ENCODE measurements around the gene GPC5. TPM values are rescaled to one million over a fixed set of nuclear protein-coding genes. Genes with fewer than 3 reads are reported as not detected.

GPC5 gene
- total RNA-seq, 1 donor from 2014 or later = 10.2 TPM

DNA sequence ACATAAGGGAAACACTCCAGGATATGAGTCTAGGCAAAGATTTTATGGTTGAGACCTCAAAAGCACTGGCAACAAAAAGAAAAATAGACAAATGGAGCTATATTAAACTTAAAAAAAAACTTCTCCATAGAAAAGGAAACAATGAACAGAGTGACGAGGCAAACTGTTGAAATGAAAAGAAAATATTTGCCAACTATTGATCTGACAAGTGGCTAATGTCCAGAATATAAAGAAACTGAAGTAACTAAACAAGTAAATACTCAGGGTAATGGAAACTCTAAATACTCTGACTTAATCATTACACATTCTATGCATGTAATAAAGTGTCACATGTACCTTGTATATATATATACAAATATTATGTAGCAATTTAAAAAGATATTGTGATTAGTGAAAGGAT, 562.5 kb downstream of the GPC5 start:
- no peak for DNase-seq
- TF ChIP-seq, protein P1, sequence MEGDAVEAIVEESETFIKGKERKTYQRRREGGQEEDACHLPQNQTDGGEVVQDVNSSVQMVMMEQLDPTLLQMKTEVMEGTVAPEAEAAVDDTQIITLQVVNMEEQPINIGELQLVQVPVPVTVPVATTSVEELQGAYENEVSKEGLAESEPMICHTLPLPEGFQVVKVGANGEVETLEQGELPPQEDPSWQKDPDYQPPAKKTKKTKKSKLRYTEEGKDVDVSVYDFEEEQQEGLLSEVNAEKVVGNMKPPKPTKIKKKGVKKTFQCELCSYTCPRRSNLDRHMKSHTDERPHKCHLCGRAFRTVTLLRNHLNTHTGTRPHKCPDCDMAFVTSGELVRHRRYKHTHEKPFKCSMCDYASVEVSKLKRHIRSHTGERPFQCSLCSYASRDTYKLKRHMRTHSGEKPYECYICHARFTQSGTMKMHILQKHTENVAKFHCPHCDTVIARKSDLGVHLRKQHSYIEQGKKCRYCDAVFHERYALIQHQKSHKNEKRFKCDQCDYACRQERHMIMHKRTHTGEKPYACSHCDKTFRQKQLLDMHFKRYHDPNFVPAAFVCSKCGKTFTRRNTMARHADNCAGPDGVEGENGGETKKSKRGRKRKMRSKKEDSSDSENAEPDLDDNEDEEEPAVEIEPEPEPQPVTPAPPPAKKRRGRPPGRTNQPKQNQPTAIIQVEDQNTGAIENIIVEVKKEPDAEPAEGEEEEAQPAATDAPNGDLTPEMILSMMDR (IDR thresholded peaks at IDR 0.05; ENCODE audit: partially characterized antibody, unreplicated experiment) = no peak
- Mint-ChIP-seq H3K27me3 (ENCODE audit: unreplicated experiment) (no peaks in the 10 kb centered on the region), H3K9me3 (ENCODE audit: unreplicated experiment) (peaks cover 1% of the 10 kb centered on the region), H3K4me3 (ENCODE audit: unreplicated experiment) (no peak overlapping the region), H3K36me3 (ENCODE audit: unreplicated experiment) (peaks cover 18% of the 10 kb centered on the region), H3K4me1 (ENCODE audit: low read depth, unreplicated experiment) (no peaks in the 10 kb centered on the region), H3K27ac (ENCODE audit: unreplicated experiment) (no peak overlapping the region)

DNA sequence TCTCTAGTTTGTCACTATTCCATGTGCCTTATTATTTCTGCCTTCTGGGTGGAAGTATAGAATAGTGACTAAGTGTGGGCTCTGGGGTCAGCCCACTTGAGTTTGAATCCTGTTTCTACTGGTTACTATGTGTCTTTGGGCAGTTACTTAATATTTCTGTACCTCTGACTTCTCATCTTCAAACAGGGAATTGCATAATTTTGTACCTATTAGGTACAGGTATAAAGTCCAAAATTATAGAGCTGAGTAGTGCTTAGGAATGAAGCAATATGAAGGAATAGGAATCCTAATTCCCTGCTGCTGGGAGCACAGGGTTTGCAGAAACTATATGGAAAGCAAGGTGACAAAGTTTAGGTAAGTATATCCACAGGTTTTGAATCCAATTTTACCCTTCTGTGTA, 564.5 kb downstream of the GPC5 start:
- DNase-seq = no peak
- Mint-ChIP-seq H3K27ac (ENCODE audit: unreplicated experiment) (no peak overlapping the region), H3K36me3 (ENCODE audit: unreplicated experiment) (peaks cover 18% of the 10 kb centered on the region), H3K9me3 (ENCODE audit: unreplicated experiment) (peaks cover 1% of the 10 kb centered on the region), H3K4me3 (ENCODE audit: unreplicated experiment) (no peak overlapping the region), H3K27me3 (ENCODE audit: unreplicated experiment) (no peaks in the 10 kb centered on the region), H3K4me1 (ENCODE audit: low read depth, unreplicated experiment) (no peaks in the 10 kb centered on the region)
- TF ChIP-seq, protein P1 (IDR thresholded peaks at IDR 0.05; ENCODE audit: partially characterized antibody, unreplicated experiment) = no peak

DNA sequence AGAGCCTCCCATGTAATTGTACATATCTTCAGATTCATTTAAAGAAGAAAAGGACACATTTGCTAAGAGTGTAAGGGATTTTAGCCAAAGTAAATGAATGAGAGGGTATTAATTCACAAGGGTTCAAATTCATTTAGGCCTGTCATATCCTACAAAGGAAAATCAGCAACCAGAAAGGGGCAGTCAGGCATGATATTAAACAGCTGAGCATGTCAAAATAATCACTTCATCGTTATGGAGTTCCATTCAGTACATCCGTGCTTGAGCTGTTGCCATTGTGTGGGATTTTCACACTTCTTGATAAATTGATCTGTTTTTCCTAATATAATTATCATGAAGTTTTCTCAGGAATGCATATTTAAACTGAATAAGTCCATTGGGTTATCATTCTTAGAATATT, 567.1 kb downstream of the GPC5 start:
- TF ChIP-seq, protein P1 (IDR thresholded peaks at IDR 0.05; ENCODE audit: partially characterized antibody, unreplicated experiment) = no peak
- peaks cover 1% of the 10 kb centered on the region for H3K9me3 Mint-ChIP-seq (ENCODE audit: unreplicated experiment)
- no peak overlapping the region for H3K4me3 Mint-ChIP-seq (ENCODE audit: unreplicated experiment)
- peaks cover 4% of the 10 kb centered on the region for H3K27me3 Mint-ChIP-seq (ENCODE audit: unreplicated experiment)
- H3K36me3 Mint-ChIP-seq (ENCODE audit: unreplicated experiment) = peaks cover 10% of the 10 kb centered on the region
- H3K4me1 Mint-ChIP-seq (ENCODE audit: low read depth, unreplicated experiment) = no peaks in the 10 kb centered on the region
- DNase-seq = no peak
- no peak overlapping the region for H3K27ac Mint-ChIP-seq (ENCODE audit: unreplicated experiment)

DNA sequence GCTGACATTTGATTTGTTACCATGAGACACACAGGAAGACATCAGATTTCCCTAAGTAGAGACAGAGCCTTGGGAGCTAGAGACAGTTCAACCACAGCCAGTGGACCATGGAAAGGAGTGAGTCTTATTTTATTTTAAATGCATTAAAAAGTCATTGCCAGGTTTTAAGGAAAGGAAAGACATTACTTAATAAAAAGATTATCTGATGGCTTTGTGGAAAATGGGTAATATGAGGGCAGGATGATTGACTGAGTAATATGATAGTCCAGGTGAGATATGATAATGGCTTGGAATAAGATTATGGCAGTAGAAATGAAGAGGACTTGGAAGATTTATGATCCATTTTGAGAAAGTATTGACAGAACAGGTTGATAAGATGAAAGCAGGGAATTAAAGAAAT, 580.1 kb downstream of the GPC5 start:
- Mint-ChIP-seq H3K27ac (ENCODE audit: unreplicated experiment) (no peak overlapping the region), H3K27me3 (ENCODE audit: unreplicated experiment) (no peaks in the 10 kb centered on the region), H3K9me3 (ENCODE audit: unreplicated experiment) (peaks cover 3% of the 10 kb centered on the region), H3K4me1 (ENCODE audit: low read depth, unreplicated experiment) (no peaks in the 10 kb centered on the region), H3K4me3 (ENCODE audit: unreplicated experiment) (no peak overlapping the region), H3K36me3 (ENCODE audit: unreplicated experiment) (peaks cover 6% of the 10 kb centered on the region)
- TF ChIP-seq, protein P1 (IDR thresholded peaks at IDR 0.05; ENCODE audit: partially characterized antibody, unreplicated experiment) = no peak
- DNase-seq = no peak

DNA sequence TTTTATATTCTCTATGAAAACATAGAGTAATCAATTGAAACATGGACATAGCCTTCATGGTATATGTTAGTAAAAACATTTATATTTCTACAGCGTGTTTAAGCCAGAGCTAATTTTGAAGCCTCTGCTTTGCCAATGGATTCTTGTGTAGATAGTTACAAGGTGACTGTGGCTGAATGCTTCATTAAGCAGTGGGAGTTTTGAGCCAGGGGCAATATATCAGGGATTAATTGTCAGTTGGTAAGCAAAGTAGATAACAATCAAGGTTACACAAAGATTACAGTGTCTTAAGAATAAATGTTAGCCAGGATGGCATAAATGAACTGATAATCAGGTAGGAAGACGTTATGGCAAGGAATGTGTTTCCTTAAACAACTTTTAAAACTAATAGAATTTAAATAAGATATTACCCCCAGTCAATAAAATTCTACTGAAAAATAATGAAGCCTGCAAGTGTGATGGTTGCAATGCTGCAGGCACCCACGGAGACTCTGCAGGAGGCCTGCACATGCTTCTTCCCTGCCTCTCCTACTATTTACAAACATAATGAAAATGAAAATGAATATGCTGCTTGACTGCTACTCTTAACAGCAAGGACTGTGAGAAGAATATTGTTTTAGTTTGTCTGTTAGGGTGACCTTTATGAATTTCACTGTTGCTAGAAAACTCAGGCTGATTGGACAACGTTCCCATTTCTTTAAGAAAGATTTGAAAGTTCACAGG, 588.5 kb downstream of the GPC5 start:
- H3K4me3 Mint-ChIP-seq (ENCODE audit: unreplicated experiment) = no peak overlapping the region
- H3K27ac Mint-ChIP-seq (ENCODE audit: unreplicated experiment) = no peak overlapping the region
- no peak for DNase-seq

More for the DNA sequence above, 588.5 kb downstream of the GPC5 start:
- TF ChIP-seq, protein P1 (IDR thresholded peaks at IDR 0.05; ENCODE audit: partially characterized antibody, unreplicated experiment) = no peak
- Mint-ChIP-seq H3K9me3 (ENCODE audit: unreplicated experiment) (no peaks in the 10 kb centered on the region), H3K27me3 (ENCODE audit: unreplicated experiment) (no peaks in the 10 kb centered on the region), H3K36me3 (ENCODE audit: unreplicated experiment) (no peaks in the 10 kb centered on the region), H3K4me1 (ENCODE audit: low read depth, unreplicated experiment) (no peaks in the 10 kb centered on the region)

Data from glutamatergic neuron (in vitro differentiated cells).